GM20431 (cell line): Measurements from ENCODE around the gene TSPAN32.

ENCODE experiments used
- in situ Hi-C: fragments of 300-500 bp; cut with MseI, MboI; formaldehyde crosslinking; loops from one replicate; pipeline ENCODE4 v1.15.0; 2020; ENCODE audit warnings: low sequenced_read_pairs; ENCODE audit not compliant: unreplicated experiment

The TSPAN32 gene

DNA sequence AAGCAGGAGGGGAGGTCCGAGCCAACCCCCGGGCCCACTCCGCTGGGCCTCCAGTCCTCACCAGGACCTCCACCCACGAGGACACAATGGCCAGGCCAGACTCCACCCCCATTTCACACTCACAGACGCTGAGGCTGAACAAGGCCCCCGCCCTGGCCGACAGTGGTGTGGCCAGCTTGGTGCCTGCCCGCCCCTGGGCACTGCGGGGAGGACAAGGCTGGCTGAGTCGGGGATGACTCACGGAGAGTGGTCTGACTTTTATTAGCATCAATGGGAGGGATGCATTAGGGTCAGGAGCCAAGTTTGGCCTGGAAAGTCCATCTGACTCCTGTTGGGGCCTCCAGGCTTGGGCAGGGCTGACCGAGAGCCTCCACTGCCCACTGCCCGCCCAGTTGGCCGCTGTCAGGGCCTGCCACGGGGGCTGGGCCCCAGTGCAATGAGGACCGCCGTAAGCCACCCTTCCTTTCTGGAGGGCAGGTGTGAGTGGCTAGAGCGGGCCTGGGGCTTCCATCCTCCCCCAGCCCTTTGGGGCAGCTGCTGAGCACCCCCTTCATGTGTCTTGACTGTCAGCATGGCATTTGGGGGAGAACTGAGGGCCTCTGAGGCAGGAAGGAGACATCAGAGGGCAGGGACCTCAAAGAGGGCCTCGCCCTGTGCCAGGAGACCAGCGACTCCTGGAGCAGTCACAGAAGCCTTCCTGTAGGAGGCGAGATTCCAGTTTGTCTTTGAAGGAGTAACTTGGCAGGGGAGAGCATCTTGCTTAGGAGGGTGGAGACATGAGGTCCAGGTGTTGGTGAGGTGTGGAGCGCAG is 10.6 kb downstream of the TSPAN32 start:
- in situ Hi-C loops: loop anchor here (10.0 kb wide), 1 partner anchor 112 kb away; no protein-coding TSS in a partner anchor

DNA sequence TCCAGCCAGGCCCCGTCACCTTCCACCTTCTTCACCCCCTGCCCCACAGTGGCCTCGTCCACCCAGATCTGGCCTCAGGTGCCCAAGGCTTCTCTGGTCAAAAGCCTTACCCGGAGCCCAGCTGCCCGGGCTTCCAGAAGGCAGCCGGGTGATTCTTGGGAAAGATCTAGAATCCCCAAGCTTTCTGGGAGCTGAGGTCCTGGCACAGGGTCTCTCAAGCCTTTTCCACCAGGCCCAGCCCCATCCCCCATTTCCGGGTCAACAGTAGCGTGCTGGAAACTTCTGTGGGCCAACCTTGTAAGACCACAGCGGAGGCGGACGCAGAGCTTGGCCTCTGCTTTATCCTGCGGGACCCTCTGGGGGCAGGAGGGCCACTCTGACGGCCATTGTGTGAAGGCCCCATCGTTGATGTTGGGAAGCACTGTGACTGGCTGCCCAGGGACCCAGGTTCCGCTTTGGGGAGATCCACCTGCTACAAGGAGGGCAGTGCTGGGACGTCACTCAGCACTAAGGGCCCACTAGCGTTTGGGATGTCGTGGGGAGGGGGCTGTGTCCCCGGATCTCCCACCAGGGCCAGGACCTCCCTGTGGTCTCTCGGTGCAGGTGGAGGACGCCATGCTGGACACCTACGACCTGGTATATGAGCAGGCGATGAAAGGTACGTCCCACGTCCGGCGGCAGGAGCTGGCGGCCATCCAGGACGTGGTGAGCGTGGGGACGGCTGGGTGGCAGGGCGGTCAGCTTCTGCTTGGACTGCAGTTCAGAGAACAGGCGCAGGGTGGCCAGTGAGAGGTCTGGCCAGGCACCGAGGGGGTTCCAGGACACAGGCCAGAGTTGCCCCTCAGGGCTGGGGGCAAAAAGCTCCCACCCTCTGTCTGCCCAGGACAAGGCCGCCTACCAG is 11.5 kb downstream of the TSPAN32 start:
- in situ Hi-C loops: loop anchor here (10.0 kb wide), 1 partner anchor 112 kb away; no protein-coding TSS in a partner anchor

DNA sequence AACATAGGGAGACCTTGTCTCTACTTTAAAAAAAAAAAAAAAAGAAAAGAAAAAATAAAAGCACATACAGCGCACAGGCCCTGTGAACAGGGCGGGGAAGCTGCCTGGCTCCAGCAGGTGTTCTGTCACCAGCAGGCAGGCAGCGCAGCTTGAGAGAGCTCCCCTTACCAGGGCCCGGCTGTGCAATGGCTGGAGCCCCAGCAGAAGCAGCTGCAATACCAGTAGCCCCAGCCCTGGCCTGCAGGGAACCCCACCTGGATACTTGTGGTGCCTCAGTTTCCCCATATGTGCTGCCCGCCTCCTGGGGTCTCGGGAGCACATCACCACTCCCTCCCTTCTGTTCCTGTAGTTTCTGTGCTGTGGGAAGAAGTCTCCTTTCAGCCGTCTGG is 12.3 kb downstream of the TSPAN32 start:
- in situ Hi-C loops: loop anchor here (10.0 kb wide), 1 partner anchor 111 kb away; no protein-coding TSS in a partner anchor

DNA sequence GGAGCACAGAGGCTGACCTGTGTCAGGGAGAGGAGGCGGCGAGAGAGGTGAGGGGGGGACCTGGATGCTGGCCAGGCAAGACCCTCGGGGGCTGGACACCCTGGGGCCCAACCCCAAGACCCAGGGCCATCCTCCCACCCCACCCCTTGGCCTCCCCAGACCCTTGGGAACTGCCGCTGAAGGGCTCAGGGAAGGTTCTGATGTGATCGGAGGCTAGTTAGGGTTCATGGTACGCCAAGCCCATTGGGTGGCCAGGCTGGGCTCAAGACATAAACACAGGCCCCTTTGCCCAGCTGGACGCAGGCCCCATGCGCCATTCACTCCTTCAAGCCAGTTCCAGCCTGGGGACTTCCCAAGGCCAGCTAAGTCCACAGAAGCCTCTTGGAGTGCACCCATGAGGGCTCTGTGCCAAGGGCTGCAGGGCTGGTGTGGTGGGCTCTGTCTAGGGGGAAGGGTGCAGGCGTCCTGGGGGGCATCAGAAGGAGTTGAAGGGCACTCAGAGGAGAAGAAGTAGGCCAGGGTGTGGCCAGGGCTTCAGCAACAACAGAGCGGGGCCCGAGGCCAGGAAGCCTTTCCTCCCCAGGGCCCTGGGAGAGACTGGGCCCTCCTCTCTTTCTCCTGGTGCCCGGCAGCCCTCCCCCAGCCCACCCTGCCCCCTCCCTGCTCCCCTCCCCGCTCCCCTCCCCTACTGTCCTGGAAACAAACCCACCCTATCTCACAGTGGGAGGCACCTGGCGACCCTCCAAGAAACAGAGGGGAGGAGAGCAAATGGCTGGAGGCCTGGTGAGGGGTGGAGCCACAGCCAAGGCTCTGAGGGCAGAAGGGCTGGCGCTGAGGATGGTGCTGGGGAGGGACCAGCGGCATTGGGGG is 12.9 kb downstream of the TSPAN32 start:
- in situ Hi-C loops: loop anchor here (10.0 kb wide), 1 partner anchor 110 kb away; no protein-coding TSS in a partner anchor

DNA sequence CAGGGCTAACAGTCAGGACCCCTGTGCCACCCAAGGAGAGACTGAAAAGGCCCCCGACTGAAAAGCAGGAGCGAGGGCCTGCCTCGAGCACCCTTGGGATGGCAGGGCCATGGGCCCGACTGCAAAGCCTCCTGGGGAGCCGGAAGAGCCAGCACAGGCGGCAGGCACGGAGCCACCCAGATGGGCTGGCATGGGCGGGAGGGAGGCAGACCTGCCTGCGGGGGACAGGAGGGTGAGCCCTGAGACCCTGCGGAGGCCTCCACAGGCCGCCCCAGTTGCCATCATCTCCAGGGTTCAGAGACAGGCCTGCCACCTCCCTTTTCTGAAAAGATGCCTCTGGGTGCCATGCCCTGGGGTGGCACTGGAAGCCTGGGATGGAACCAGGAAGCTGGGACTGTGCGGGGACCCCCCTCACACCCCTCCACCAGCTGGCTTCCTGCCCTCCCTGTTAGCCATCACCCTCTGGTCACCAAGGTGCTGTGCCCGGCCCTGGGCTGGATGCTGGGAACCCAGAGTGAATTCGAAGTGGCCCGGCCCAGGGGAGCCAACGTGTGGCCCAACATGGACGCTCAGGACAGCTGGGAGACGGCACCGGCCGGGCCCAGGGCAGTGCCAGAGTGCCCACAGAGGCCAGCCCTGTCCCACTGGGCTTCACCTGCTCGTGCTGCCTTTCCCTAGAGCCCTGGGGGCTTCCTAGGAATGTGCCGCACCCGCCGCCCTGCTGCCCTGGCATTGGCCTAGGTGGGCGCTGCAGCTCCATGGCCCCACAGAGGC is 13.8 kb downstream of the TSPAN32 start:
- in situ Hi-C loops: loop anchor here (10.0 kb wide), 1 partner anchor 109 kb away; no protein-coding TSS in a partner anchor

DNA sequence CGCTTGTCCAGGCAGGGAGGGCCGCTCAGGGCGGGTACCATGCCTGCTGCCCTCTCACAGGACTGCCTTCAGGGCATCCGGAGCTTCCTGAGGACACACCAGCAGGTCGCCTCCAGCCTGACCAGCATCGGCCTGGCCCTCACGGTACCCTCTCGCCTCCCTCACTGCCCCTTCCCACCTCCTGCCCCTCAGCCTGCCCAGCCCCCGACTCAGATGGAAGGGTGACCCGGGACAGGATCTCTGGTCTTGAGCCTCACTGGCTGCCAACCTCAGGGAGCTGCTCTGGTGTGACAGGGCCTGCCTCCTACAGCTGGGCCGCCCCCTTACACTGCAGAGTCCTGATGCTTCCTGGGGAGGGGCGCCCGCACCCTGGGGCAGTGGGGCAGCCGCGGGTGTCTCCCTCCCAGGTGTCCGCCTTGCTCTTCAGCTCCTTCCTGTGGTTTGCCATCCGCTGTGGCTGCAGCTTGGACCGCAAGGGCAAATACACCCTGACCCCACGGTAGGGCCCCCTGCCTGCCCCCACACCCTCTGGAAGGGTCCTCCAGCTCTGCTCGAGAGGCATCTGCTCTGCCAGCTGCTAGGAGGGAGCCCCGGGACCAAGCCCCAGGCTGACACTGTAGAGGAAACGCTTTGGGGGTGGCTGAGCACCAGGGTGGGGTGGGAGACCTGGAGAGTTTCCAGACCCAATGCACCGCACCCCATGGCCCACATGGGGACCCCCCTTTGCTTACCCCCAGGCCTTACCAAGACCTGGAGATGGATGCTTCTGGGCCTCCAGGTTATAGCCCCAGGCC is 14.6 kb downstream of the TSPAN32 start:
- in situ Hi-C loops: loop anchor here (10.0 kb wide), 1 partner anchor 108 kb away; no protein-coding TSS in a partner anchor

DNA sequence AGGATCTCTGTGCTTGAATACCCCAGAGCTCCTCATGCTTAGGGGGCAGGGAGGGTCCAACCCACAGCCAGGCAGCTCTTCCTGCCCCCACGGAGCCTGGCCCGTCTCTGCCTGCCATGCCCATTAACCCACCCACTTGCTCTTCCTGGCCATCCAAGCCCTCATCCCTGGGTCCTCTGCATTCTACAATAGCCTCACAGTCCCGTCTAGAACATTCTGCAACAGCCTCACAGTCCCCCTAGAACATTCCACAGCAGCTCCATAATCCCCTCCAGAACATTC is 15.1 kb downstream of the TSPAN32 start:
- in situ Hi-C loops: loop anchor here (10.0 kb wide), 1 partner anchor 108 kb away; no protein-coding TSS in a partner anchor

DNA sequence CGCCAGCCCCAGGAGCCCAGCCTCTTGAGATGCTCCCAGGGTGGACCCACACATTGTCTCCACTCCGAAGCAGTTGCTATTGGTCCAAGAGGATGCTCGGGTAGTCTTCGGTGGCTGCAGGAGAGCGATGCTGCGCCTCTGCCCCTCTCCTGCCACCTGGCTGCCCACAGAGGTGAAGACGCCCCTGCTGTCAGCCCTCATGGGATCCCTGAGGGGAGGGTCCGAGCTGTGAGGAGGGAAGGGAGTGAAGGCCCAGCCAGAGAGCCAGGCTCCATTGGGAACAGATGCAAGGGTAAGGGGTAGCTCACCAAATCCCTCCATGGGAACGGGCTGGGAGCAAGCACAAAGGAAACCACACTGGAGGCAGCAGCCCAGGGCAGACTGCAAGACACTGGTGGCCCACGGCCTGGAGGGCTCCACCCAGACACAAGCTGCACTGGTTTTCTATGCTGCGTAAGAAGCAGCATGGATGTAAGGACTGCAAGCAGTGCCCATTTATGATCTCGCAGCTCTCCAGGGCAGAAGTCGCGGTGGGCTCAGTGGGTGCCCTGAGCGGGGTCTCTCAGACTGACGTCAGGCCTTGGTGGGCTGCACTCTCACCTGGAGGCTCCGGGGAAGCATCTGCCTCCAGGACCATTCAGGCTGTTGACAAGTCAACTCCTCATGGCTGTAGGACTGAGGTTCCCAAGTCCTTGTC is 15.7 kb downstream of the TSPAN32 start:
- in situ Hi-C loops: loop anchor here (10.0 kb wide), 1 partner anchor 107 kb away; no protein-coding TSS in a partner anchor

DNA sequence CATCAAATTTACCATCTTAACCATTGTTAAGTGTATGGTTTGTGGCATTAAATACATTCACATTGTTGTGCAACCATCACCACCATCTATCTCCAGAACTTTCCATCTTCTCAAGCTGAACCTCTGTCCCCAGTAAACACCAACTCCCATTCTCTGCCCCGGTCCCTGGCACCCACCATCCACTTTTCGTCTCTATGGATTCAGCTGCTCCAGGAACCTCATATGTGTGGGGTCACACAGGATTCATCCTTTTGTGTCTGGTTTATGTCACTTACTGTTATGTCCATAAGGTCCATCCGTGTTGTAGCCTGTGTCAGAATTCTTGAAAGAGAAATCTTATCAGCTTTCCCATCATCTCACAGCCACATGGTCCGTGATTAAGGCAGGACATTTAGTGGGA is 16.3 kb downstream of the TSPAN32 start:
- in situ Hi-C loops: loop anchor here (10.0 kb wide), 1 partner anchor 107 kb away; no protein-coding TSS in a partner anchor

DNA sequence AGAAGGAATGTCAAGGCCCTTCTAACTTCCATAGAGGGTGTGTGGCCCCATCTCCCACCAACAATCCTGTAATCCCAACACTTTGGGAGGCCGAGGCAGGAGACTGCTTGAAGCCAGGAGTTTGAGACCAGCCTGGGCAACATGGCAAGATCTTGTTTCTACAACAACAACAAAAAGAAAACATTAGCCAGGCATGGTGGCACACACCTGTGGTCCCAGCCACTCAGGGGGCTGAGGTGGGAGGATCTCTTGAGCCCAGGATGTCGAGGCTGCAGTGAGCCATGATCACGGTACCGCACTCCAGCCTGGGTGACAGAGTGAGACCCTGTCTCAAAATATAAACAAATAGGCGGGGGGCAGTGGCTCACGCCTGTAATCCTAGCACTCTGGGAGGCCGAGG is 16.9 kb downstream of the TSPAN32 start:
- in situ Hi-C loops: loop anchor here (10.0 kb wide), 1 partner anchor 106 kb away; no protein-coding TSS in a partner anchor

DNA sequence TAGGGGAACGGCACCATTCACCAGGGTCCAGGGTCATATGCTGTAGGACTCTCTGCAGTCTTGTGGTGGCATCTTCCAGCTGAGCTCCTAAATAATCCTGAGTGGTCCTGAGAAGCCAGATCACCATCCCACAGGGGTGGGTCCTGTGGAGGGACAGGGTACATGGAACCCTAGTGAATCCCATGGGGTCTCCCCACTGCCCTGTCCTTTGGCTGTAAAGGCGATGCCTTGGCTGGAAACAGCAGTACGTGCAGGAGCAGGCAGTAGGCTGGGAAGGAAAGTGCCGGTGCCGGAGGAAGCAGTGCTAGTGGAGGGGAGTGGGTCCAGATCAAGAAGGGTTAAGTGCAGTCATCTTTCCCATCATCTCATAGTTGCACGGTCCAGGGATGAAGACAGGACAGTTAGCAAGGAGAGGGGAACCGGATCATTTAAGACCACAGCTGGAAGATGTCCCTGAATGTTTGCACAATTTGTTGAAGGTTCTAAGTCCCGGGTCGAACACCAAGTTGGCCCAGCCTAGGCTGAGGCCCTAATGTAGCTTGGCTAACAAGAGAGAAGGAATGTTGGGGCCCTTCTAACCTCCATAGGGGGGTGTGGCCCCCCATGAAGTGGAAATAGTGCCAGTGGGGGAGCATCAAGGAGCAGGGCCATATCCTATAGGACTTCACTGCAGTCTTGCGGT is 18.1 kb downstream of the TSPAN32 start:
- in situ Hi-C loops: loop anchor here (10.0 kb wide), 1 partner anchor 105 kb away; no protein-coding TSS in a partner anchor

DNA sequence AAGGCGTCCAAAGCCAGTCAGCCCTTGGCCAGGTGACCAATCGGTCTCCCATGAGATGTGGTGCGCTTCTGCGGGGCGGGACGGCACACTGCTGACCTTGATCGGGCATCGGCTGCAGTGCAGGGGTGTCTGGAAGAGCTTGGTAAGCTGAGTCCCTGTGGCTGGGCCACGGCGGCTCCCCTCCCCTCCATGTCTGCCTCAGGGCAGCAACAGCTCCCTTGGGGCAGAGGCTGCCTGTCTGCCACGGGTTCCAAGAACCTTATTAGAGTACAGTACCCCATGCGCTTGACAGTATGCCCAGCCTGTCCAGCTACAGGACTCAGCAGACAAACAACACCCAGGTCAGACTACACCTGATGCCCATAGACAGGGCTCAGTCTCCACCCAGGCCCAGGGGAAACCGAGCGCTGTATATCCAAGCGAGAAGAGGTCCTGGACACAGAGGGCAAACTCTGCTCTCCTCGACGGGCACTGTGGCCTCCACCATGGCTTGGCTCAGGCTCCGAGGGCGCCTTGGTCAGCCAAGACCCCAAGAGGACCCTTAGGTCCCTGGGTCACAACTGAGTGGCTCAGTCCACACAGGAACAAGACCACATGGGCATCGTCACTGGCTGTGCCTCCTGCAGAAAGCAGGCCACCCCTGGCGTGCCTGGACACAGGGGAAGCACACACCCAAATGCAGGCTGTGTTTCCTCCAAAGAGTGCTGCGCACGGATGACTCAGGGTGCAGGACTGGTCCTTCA is 18.9 kb downstream of the TSPAN32 start:
- in situ Hi-C loops: no loop called here

DNA sequence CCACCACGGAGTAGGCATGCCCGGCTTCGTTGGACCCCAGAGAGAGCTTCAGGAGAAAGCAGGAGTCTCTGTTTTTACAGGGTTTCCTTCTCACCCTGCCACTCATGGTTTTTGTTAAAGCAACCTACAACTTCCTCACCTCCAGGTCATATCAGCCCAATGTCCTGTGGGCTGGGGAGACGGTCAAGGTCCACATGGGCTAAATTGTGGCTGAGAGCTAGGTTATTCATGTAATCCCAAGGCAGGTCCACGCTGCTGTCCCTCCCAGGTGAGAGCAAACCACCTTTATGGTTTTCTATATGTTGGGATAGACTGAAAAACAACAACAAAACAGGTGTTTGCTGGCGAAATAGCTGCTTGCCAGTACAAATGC is 19.5 kb downstream of the TSPAN32 start:
- in situ Hi-C loops: no loop called here

DNA sequence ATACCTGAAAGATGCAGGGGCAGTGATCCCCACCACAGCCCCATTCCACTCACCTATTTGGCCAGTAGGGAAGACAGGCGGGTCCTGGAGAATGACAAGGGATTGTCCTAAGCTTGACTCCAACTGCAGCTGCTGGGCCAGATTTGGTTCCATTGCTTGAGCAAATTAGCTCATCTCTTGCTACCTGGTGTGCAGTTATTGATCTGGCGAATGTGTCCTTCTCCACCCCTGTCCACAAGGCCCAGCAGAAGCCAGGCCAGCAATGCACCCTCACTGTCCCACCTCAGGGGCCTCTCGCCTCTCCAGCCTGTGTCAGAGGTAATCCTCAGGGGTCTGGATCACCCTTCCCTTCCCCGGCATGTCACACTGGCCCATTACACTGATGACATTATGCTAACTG is 23.3 kb downstream of the TSPAN32 start:
- in situ Hi-C loops: no loop called here

DNA sequence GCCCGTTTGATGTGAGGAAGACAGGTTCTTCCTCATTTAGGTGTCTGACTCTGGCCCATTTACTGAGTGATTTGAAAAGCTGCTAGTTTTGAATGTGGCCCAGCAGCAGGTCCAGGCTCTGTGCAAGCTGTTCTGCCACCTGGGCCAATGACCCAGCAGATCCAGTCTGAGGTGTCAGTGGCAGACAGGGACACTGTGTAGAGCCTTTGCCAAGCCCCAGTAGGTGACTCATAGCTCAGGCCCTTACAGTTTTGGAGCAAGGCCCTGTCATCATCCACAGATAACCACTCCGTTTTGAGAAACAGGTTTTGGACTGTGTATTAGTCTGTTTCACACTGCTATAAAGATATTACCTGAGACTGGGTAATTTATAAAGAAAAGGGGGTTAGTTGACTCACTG is 23.9 kb downstream of the TSPAN32 start:
- in situ Hi-C loops: no loop called here

DNA sequence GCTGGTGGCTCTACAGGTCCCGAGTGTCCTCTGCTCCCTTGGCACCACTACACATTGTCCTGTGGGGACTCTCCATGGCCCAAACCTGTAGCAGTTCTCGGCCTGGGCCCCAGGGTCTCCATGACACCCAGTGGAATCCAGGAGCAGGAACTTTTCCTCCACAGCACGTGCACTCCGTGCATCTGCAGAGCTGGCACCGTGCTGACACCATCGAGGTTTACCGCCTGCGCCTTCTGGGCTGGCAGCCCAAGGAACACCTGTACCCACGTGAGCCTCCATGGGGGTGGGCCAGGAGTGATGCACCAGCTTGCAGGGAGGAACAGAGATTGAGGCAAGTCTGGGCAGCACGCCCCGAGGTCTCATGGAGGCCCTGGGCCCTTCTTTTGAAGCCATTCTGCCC is 25.2 kb downstream of the TSPAN32 start:
- in situ Hi-C loops: no loop called here
